Activated CD8-positive, alpha-beta T cell treated with anti-CD3 and anti-CD28 coated beads, Interleukin-2, amount 10 ng/mL, durations not matched to agents 7 days and 5 days (primary cell): ENCODE measurements around the gene AP4S1. TPM values are rescaled to one million over a fixed set of nuclear protein-coding genes. Genes with fewer than 3 reads are reported as not detected.
"Not testable (repeated sequence)": the region's sequence is repeated elsewhere in the genome, so short reads cannot be mapped to it uniquely, and the experiment has no call there.

Source experiments
- ATAC-seq: fragments of 150-1000 bp; cut with Tn5 transposase; one replicate; pipeline ENCODE4 v1.10.0; 2021; ENCODE audit warnings: moderate library complexity
- CTCF ChIA-PET: fragments of 350-600 bp; sonication (Branson Sonifier 250); formaldehyde crosslinking; loops from one replicate; lab custom pipeline; 2021; ENCODE audit warnings: antibody characterized with exemption; lab: Charles Lee
- POLR2A ChIA-PET: fragments of 350-600 bp; sonication (Branson Sonifier 250); formaldehyde crosslinking; loops from one replicate; lab custom pipeline; 2021; ENCODE audit warnings: antibody characterized with exemption; lab: Charles Lee
- DNase-seq: peaks from one replicate; pipeline ENCODE4 v3.0.0-alpha.2; 2020
- H3K27ac Mint-ChIP-seq: one replicate; pipeline ENCODE4 v1.8.0; 2021; ENCODE audit warnings: mild to moderate bottlenecking, mixed read lengths
- H3K27me3 Mint-ChIP-seq: one replicate; pipeline ENCODE4 v1.8.0; 2021; ENCODE audit warnings: low read depth, mixed read lengths
- H3K36me3 Mint-ChIP-seq: one replicate; pipeline ENCODE4 v1.8.0; 2021; ENCODE audit warnings: low read depth, mixed read lengths
- H3K4me1 Mint-ChIP-seq: one replicate; pipeline ENCODE4 v1.8.0; 2021; ENCODE audit warnings: low read depth, mixed read lengths
- H3K4me3 Mint-ChIP-seq: one replicate; pipeline ENCODE4 v1.8.0; 2021; ENCODE audit warnings: mild to moderate bottlenecking, mixed read lengths
- H3K9me3 Mint-ChIP-seq: one replicate; pipeline ENCODE4 v1.8.0; 2022; ENCODE audit warnings: mixed read lengths; ENCODE audit not compliant: insufficient read depth
- total RNA-seq, 2 experiments: library from RNA; stranded (reverse); gene quantifications; one replicate each; pipeline ENCODE4 v1.2.3, GENCODE V29; 2021

AP4S1 gene
- total RNA-seq, 2 experiments from 2014 or later = 7.6 to 7.7 TPM

- Mint-ChIP-seq H3K36me3 (peaks cover 2% of the 10 kb centered on the region), H3K27ac (no peak overlapping the region), H3K27me3 (no peaks in the 10 kb centered on the region), H3K4me1 (peaks cover 4% of the 10 kb centered on the region), H3K9me3 (no peaks in the 10 kb centered on the region), H3K4me3 (no peak overlapping the region)
- CTCF ChIA-PET = no interaction called here
- POLR2A ChIA-PET = no interaction called here
- no peak for ATAC-seq
- DNase-seq = no peak
Observed at GRCh38 chr14:31069343-31069742, 43.9 kb downstream of the AP4S1 start.

GRCh38 chr14:31070431-31070830, 45.0 kb downstream of the AP4S1 start:
- Mint-ChIP-seq H3K4me3 (no peak overlapping the region), H3K9me3 (no peaks in the 10 kb centered on the region), H3K4me1 (peaks cover 4% of the 10 kb centered on the region), H3K27me3 (no peaks in the 10 kb centered on the region), H3K27ac (no peak overlapping the region), H3K36me3 (peaks cover 2% of the 10 kb centered on the region)
- ATAC-seq (no peak), DNase-seq (no peak)
- ChIA-PET CTCF (no interaction called here), POLR2A (no interaction called here)

- no peak for ATAC-seq
- Mint-ChIP-seq H3K27ac (no peak overlapping the region), H3K4me3 (no peak overlapping the region), H3K9me3 (no peaks in the 10 kb centered on the region), H3K4me1 (peaks cover 4% of the 10 kb centered on the region), H3K27me3 (no peaks in the 10 kb centered on the region), H3K36me3 (peaks cover 2% of the 10 kb centered on the region)
- ChIA-PET POLR2A (no interaction called here), CTCF (no interaction called here)
- DNase-seq = no peak
Observed at GRCh38 chr14:31071151-31071550, 45.7 kb downstream of the AP4S1 start.

GRCh38 chr14:31075144-31075543, 49.7 kb downstream of the AP4S1 start:
- no peak for DNase-seq
- H3K4me3 Mint-ChIP-seq = no peak overlapping the region
- no peak for ATAC-seq
- H3K27me3 Mint-ChIP-seq = no peaks in the 10 kb centered on the region
- H3K27ac Mint-ChIP-seq = no peak overlapping the region
- CTCF ChIA-PET = no interaction called here
- no peaks in the 10 kb centered on the region for H3K9me3 Mint-ChIP-seq
- H3K4me1 Mint-ChIP-seq = no peaks in the 10 kb centered on the region
- POLR2A ChIA-PET = no interaction called here
- peaks cover 4% of the 10 kb centered on the region for H3K36me3 Mint-ChIP-seq

- ChIA-PET POLR2A (no interaction called here), CTCF (no interaction called here)
- Mint-ChIP-seq H3K36me3 (peaks cover 2% of the 10 kb centered on the region), H3K27ac (no peak overlapping the region), H3K4me3 (no peak overlapping the region), H3K9me3 (no peaks in the 10 kb centered on the region), H3K4me1 (no peaks in the 10 kb centered on the region), H3K27me3 (no peaks in the 10 kb centered on the region)
- ATAC-seq (no peak), DNase-seq (no peak)
Observed at GRCh38 chr14:31078766-31079165, 53.3 kb downstream of the AP4S1 start.

GRCh38 chr14:31080056-31080455, 54.6 kb downstream of the AP4S1 start:
- H3K36me3 Mint-ChIP-seq = peaks cover 2% of the 10 kb centered on the region
- DNase-seq (no peak), ATAC-seq (no peak)
- no peak overlapping the region for H3K27ac Mint-ChIP-seq
- POLR2A ChIA-PET = no interaction called here
- H3K27me3 Mint-ChIP-seq = no peaks in the 10 kb centered on the region
- H3K9me3 Mint-ChIP-seq = no peaks in the 10 kb centered on the region
- CTCF ChIA-PET = interaction anchor here (1.2 kb wide), 1 partner anchor 52 kb away, joined by 3 read pairs; no protein-coding TSS in a partner anchor
- no peak overlapping the region for H3K4me3 Mint-ChIP-seq
- H3K4me1 Mint-ChIP-seq = no peaks in the 10 kb centered on the region

GRCh38 chr14:31080484-31080883, 55.0 kb downstream of the AP4S1 start:
- H3K4me1 Mint-ChIP-seq = no peaks in the 10 kb centered on the region

GRCh38 chr14:31083781-31084180, 58.3 kb downstream of the AP4S1 start:
- ChIA-PET CTCF (interaction anchor here (0.6 to 2.5 kb wide), 2 partner anchors 104 to 309 kb away, joined by 4 to 24 read pairs; no protein-coding TSS in a partner anchor), POLR2A (no interaction called here)
- H3K36me3 Mint-ChIP-seq = no peaks in the 10 kb centered on the region
- no peak overlapping the region for H3K4me3 Mint-ChIP-seq
- no peak overlapping the region for H3K27ac Mint-ChIP-seq
- H3K27me3 Mint-ChIP-seq = no peaks in the 10 kb centered on the region
- H3K9me3 Mint-ChIP-seq = no peaks in the 10 kb centered on the region
- DNase-seq = no peak
- no peaks in the 10 kb centered on the region for H3K4me1 Mint-ChIP-seq
- no peak for ATAC-seq

More at GRCh38 chr14:31080484-31080883, 55.0 kb downstream of the AP4S1 start:
- Mint-ChIP-seq H3K27me3 (no peaks in the 10 kb centered on the region), H3K4me3 (no peak overlapping the region), H3K36me3 (peaks cover 2% of the 10 kb centered on the region), H3K27ac (no peak overlapping the region), H3K9me3 (no peaks in the 10 kb centered on the region)
- ChIA-PET POLR2A (no interaction called here), CTCF (interaction anchor here (1.2 kb wide), 1 partner anchor 52 kb away, joined by 3 read pairs; no protein-coding TSS in a partner anchor)
- DNase-seq (no peak), ATAC-seq (no peak)

GRCh38 chr14:31084385-31084784, 58.9 kb downstream of the AP4S1 start:
- Mint-ChIP-seq H3K9me3 (no peaks in the 10 kb centered on the region), H3K27ac (no peak overlapping the region), H3K36me3 (no peaks in the 10 kb centered on the region), H3K27me3 (no peaks in the 10 kb centered on the region), H3K4me1 (no peaks in the 10 kb centered on the region), H3K4me3 (no peak overlapping the region)
- ATAC-seq (no peak), DNase-seq (no peak)
- ChIA-PET POLR2A (no interaction called here), CTCF (interaction anchor here (2.5 kb wide), 1 partner anchor 105 kb away, joined by 24 read pairs; no protein-coding TSS in a partner anchor)

- H3K4me1 Mint-ChIP-seq = no peaks in the 10 kb centered on the region
- no peaks in the 10 kb centered on the region for H3K9me3 Mint-ChIP-seq
- DNase-seq (no peak), ATAC-seq (no peak)
- POLR2A ChIA-PET = interaction anchor here (1.0 kb wide), 1 partner anchor 10 kb away, joined by 3 read pairs; no protein-coding TSS in a partner anchor
- CTCF ChIA-PET = no interaction called here
- H3K36me3 Mint-ChIP-seq = no peaks in the 10 kb centered on the region
- H3K4me3 Mint-ChIP-seq = no peak overlapping the region
- no peak overlapping the region for H3K27ac Mint-ChIP-seq
- no peaks in the 10 kb centered on the region for H3K27me3 Mint-ChIP-seq
Observed at GRCh38 chr14:31085027-31085426, 59.6 kb downstream of the AP4S1 start.

GRCh38 chr14:31086466-31086865, 61.0 kb downstream of the AP4S1 start:
- H3K27ac Mint-ChIP-seq, H3K9me3 Mint-ChIP-seq, H3K27me3 Mint-ChIP-seq, ATAC-seq, POLR2A ChIA-PET, H3K36me3 Mint-ChIP-seq, H3K4me1 Mint-ChIP-seq, H3K4me3 Mint-ChIP-seq, DNase-seq: not testable (repeated sequence)
- CTCF ChIA-PET = interaction anchor here (1.7 kb wide), 1 partner anchor 12 kb away, joined by 3 read pairs; no protein-coding TSS in a partner anchor

GRCh38 chr14:31090883-31091764, 65.7 kb downstream of the AP4S1 start:
- Mint-ChIP-seq H3K9me3 (no peaks in the 10 kb centered on the region), H3K27ac (no peak overlapping the region), H3K27me3 (no peaks in the 10 kb centered on the region), H3K4me1 (no peaks in the 10 kb centered on the region), H3K4me3 (no peak overlapping the region), H3K36me3 (no peaks in the 10 kb centered on the region)
- ATAC-seq (no peak), DNase-seq (no peak)
- ChIA-PET CTCF (interaction anchor here (0.9 kb wide), 1 partner anchor 9 kb away, joined by 3 read pairs; no protein-coding TSS in a partner anchor), POLR2A (no interaction called here)
